ENCODE data around the gene ACP7. TPM values are rescaled to one million over a fixed set of nuclear protein-coding genes. Genes with fewer than 3 reads are reported as not detected.
"Not testable (repeated sequence)": the region's sequence is repeated elsewhere in the genome, so short reads cannot be mapped to it uniquely, and the experiment has no call there.

Gene ACP7
- polyA plus RNA-seq, 3 donors: 0.31 to 0.76 (median 0.64) TPM

DNA sequence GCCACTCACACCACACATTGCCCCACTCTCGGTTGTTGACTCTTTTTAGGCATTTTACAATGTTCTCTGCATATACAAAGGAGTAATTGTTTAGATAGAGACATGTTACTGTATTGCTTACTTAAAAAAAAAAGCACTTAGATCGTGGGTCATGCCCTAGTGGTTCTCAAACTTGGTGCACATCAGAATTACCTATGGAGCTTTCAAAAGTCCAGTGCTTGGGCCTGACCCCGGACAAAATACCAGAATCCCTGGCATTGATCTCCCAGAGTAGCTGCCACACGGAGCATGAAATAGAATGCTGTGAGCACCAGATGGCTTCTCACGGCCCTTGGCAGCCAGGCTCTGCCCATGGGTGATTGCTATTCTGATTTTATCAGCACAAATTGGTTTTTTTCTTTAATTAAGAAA, 20.0 kb downstream of the ACP7 start:
- DNase-seq (ENCODE audit: low read depth in 3 of 3, low spot score in 2 of 3): no peak

DNA sequence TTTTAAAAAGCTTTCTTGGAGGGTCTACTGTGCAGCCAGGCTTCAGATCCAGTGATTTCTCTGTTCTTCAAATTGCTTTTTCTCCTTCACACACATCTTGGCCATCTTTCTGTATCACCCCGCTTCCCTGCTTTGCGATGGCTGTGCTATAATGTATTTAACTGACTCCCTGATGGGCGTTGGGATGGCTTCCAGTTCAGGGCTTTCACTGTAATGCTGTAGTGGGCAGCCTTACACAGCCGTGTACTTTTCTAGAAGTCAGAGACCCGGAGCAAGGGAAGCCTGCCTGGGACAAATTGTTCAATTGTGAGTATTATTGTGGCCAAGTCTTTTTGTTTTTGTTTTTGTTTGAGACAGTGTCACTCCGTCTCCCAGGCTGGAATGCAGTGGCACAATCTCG, 22.0 kb downstream of the ACP7 start:
- no peak for DNase-seq (ENCODE audit: low read depth in 3 of 3, low spot score in 2 of 3)

DNA sequence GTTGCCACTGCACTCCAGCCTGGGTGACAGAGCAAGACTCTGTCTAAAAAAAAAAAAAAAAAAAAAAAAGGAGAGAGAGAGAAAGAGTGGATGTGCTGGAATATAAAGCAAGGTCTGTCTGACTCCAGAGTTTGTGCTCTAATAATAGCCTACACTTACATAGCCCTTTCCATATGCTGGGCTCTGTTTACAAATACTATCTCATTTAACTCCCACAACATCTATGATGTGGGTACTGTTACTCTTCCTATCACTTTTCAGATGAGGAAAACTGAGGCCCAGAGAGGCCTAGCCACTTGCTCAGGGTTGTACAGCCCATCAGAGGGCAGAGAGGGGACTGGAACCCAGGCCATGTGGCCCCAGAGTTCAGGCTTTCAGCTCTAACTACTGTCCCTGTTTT, 25.5 kb downstream of the ACP7 start:
- no peak for DNase-seq (ENCODE audit: low read depth in 3 of 3, low spot score in 2 of 3)

DNA sequence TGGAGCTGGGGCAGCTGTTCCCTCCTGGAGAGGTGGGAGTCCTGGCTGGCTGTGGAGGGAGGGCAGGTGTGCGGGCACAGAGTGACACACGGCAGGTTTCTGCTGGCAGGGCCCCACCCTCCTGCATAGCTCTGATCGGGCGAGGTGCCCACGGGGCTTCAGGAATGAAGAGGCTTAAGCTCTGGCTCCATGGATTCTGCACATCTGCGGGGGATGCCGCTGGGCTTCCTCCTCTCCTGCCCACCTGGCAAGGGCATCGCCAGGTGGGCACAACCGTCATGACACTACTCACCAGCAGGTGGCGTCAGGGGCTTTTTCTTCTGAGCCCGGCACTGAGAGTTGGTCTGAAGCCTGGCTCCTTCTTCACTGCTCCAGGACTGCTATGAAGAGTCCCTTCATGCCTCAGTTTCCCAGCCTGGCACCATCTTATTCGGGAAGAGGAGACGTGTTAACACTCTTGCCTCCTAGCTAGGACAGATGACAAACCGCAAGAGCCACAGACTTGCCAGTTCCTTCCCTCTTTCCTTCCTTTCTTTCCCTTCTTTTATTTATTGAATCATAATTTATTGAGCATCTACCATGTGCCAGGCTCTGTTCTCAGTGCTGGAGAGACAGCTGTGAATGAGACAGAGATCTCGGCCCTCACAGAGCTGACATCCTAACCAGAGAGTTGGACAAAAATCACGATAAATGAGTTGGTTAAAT, 26.2 kb downstream of the ACP7 start:
- DNase-seq (ENCODE audit: low read depth in 3 of 3, low spot score in 2 of 3): no peak

DNA sequence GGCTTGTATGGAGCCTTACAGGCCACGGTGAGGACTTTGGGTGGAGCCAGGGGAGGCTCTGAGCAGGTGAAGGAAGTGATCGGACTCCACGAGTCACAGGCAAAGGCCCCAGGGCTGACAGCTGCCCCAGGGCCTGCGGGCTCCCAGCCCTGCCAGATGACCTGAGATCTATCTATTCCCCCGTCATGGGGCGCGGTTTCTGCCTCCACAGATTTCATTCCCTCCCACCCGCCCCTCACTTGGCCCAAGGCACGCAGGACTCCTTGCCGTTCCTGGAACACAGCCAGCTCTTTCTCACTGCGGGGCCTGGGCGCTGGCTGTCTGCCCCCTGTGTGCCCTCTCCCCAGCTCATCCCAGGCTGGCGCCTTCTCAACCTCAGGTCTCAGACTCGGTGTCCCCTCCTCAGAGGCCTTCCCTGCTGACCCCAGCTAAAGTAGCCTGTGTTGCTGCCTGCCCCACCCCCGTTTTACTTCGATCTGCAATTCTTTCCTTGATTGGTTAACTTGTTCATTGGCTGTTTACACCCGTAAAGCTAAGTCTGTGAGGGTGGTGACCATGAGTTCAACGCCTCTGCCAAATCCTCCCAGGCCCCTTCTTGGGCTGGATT, 27.5 kb downstream of the ACP7 start:
- DNase-seq (ENCODE audit: low read depth in 3 of 3, low spot score in 2 of 3): no peak

DNA sequence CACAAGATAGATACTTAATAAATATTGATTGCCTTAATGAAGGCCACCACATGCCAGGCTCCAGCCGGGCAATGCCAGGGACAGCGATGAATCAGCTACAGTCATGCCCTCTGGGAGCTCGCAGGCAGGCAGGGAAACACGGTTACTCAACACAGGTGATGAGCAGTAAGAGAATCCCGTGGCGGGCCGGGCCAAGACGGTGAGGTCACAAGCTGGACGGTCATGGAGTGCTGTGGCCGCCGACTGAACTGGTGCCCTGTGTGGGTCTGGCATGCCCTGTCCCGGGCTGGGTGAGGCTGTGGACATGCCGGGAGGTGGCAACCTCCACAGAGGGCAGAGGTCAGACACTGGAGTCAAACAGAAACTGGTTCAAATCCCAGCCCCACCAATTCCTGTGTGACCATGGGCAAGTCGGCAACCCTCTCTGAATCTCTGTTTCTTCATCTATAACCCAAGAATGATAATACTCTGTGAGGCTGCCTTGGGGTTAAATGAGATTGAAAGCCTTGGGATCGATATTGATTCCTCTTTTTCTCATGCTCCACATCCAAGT, 28.2 kb downstream of the ACP7 start:
- DNase-seq (ENCODE audit: low read depth in 3 of 3, low spot score in 2 of 3): no peak

DNA sequence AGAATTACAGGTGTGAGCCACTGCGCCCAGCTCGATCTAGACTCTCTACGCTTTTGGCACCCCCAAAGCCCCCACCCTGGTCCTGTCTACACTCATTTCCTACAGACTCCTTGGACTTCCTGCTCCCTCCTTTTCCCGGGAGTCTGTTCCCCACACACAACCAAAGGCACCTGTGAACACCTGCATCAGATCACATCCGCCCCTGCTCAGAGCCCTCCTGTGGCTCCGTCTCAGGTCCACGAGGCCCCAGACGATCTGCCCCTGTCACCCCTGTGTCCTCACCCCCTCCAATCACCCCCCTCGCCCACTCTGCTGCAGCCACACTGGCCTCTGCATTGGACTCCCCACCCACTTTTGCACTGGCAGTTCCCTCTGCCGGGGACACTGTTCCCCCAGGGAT, 29.0 kb downstream of the ACP7 start:
- DNase-seq (ENCODE audit: low read depth in 3 of 3, low spot score in 2 of 3): no peak

DNA sequence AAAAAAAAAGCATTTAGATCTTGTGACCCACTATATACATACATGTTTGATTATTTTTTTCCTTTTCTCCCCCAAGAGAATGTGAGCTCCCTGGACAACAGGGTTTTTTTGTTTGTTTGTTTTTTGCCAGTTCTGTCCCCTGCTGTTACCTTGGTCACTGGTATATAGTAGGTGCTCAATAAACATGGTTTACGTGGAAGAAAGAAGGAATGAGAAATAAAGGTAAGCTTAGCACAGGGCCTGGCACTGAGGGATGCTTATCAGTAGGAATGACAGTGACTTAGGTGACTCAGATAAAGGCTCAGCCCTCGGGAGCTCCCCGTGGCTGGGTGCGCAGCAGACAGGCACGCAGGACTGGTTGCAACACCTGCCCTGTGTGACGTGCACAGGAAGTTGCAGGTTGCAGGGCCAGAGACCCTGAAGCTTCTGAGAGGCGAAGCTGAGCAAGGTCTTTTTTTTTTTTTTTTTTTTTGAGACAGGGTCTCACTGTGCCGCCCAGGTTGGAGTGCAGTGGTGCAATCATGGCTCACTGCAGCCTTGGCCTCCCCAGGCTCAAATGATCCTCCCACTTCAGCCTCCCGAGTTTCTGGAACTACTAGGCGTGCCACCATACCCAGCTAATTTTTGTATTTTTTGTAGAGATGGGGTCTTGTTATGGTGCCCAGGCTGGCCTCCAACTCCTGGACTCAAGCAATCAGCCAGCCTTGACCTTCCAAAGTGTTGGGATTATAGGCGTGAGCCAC, 31.1 kb downstream of the ACP7 start:
- no peak for DNase-seq (ENCODE audit: low read depth in 3 of 3, low spot score in 2 of 3)

DNA sequence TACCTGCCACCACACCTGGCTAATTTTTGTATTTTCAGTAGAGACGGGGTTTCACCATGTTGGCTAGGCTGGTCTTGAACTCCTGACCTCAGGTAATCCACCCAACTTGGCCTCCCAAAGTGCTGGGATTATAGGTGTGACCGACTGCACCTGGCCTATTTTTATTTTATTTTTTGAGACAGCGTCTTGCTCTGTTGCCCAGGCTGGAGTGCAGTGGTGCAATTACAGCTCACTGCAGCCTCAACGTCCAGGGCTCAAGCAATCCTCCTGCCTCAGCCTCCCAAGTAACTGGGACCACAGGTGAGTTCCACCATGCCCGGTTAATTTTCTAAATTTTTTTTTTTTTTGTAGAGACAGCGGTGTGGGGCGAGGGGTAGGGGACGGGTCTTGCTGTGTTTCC, 32.9 kb downstream of the ACP7 start:
- DNase-seq (ENCODE audit: low read depth in 3 of 3, low spot score in 2 of 3): not testable (repeated sequence)

DNA sequence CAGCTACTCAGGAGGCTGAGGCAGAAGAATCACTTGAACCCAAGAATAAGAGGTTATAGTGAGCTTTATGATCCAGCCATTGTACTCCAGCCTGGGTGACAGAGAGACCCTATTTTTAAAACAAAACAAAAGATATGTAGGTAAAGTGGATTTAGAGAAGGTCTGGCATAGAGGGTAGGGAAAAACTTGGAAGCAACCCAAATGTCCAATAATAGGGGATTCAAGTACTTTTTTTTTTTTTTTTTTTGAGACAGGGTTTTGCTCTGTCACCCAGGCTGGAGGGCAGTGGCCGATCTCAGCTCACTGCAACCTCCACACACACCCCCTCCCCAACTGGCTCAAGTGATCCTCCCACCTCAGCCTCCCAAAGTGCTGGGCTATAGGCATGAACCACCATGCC, 35.7 kb downstream of the ACP7 start:
- DNase-seq (ENCODE audit: low read depth in 3 of 3, low spot score in 2 of 3): no peak

DNA sequence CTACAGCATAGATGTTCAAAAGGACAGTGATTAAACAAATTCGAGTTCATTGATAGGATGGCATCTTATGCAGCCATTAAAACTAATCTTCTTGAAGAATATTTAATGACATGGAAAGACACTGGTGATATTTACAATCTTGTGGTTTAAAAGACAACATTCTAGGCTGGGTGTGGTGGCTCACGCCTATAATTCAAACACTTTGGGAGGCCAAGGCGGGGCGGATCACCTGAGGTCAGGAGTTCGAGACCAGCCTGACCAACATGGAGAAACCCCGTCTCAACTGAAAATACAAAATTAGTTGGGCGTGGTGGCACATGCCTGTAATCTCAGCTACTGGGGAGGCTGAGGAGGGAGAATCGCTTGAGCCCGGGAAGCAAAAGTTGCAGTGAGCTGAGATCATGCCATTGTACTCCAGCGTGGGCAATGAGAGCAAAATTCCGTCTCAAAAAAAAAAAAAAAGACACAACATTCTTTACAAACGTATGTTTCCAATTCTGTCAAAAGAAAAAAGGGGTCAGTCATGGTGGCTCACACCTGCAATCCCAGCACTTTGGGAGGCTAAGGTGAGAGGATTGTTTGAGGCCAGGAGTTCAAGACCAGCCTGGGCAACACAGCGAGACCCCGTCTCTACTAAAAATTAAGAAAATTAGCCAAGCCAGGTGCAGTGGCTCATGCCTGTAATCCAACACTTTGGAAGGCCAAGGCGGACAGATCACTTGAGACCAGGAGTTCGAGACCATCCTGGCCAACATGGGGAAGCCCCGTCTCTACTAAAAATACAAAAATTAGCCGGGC, 39.0 kb downstream of the ACP7 start:
- no peak for DNase-seq (ENCODE audit: low read depth in 3 of 3, low spot score in 2 of 3)

DNA sequence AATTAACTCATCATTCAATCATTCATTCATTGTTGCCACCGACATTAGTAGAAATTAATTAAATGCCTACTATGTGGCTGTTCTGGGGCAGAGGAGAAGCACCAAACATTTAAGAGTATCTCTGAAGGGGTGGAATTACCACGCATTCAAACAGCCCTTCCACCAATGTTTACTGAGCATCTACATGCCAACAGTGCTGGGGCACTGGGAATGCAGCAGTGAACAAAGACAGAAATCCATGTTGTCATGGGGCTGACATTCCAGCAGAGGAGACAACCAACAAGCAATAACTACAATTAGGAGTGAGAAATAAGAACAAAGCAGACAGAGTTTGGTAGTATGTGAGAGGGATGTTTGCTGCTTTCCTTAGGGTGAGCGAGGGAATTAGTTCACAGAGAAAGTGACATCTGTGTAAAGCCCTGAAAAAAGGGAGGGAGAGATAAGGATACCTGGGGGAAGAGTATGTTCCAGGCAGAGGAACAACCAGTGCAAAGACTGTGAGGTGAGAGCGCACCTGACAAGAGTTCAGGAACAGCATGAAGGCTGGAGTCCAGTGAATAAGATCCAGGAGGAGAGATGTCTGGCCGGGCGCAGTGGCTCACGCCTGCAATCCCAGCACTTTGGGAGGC, 40.1 kb downstream of the ACP7 start:
- no peak for DNase-seq (ENCODE audit: low read depth in 3 of 3, low spot score in 2 of 3)

DNA sequence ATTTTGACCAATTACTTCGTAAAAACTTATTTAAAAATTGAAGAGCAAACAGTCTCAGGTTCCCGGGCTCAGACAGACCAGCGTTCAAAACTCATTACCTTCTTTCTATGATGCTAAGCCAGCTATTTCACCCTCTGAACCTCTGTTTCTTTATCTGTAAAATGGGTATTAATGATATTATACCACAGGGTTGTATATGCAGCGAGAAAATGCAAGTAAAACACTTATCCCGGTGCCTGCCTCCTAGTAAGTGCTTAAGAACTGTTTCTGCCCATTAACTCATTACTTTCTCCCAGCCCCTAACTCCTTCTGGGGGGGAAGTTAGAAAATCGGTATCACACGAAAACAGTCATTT, 41.0 kb downstream of the ACP7 start:
- DNase-seq (ENCODE audit: low read depth in 3 of 3, low spot score in 2 of 3): no peak

DNA sequence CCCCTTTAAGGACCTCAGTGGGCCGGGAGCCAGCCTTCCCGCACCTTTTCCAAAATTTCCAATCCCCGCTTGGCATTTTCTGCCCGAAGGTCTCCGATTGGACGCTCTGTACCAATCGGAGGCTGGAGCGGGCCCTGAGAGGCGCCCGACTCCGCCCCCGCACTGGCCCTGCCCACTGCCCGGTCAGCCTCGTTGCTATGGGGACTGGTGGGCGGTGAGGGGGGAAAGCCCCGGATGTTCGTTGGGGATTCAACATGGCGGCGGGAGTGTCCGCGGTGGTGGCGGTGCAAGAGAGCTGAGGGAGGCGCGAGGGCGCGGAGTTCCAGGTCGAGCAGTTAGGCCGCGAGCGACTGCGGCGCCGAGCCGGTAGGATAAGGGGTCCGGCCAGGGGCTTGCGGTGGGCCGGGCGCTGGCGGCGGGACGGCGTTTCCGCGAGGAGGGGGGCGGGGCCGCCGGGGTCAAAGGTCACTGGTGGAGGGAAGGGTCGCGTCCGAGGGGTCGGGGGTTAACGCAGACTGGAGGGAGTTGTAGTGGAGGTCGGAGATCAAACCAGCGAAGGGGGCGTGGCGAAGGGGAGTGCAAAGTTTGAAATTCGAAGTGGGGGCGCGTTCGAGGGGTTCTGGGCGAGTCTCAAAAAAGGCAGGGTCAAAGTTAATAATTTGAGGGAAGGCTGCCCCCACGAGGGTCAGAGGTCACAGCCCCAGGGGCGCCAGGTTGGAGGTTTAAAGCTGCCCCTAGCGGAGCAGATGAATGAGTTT, 41.6 kb downstream of the ACP7 start, which contains the start of gene PAK4:
Gene PAK4, plus strand, starts transcription at position 233 of the 758 bp plus-strand sequence. CDS start 43,768 bp downstream, outside the sequence.
- peak; percentile 93 to 94 (median 93) for DNase-seq (ENCODE audit: low read depth in 3 of 3, low spot score in 2 of 3)

DNA sequence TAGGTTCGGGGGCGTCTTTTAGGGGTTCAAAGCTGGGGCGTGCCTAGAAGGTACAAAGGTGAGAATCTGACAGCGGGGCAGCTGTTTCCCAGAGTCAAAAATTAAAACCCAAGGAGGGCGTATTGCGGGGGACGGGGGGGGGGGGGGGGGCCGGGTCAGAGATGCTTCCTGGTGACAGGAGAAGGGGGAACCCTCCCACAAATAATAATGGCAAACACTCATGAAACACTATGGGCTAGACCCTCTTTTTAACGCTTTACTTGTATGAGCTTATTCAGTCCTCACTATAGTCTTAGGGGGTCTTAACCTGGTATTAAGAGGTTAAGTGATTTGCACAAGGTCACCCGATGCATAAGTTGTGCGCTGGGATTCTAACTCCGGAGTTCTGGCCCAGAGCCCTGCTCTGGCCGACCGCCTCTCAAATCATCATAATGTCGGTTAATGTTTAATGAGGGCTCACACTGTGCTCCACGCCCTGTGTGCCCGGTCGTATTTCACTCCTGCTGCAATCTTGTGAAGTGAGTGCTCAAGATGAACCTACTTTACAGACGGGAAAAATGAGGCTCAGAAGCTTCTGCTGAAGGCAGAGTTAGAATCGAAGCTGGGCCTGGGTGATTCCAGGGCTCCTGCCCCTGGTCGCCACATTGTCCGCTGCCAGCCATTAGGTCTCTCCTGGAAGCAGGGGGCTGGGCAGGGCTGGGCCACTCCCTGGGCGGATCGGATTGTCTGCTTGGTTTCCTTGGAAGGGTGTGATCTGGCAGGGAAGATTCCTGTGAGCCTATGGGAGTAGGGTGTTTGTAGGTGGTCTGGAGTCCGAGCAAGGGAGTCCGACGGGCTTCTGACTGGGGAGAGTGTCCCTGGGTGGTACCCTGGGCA, 42.4 kb downstream of the ACP7 start:
- DNase-seq (ENCODE audit: low read depth in 3 of 3, low spot score in 2 of 3): no peak

DNA sequence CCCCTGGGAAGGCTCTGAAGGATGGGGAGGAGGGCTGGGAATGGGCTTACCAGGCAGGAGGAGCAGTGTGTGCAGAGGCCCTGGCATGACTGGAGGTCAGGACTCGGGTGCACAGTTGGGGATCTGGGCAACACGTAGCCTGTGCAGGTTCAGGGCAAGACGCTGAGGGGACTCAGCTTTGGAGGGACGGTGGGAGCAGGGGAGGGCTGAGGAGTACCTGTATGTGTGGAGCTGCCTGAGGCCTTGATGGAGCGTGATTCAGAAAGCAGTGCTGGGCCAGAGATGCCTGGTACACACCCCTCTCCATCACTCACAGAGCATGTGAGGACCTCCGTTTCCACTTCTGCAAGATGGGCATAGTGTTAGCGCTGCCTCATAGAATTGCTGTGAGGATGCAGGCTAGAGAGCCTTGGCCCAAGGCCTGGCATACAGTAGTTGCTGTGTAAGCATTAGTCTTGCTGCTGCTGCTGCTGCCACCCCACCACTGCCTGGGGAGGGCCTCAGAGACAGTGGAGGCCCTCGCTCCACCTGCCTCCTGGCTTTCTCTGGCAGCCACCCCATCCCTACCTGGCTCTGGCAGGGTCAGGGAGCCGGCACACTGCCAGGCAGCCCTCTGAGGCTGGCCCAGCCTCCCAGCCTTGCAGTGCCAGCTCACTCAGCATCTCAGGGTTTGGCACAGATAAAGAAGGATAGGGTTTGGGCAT, 43.8 kb downstream of the ACP7 start:
- no peak for DNase-seq (ENCODE audit: low read depth in 3 of 3, low spot score in 2 of 3)

DNA sequence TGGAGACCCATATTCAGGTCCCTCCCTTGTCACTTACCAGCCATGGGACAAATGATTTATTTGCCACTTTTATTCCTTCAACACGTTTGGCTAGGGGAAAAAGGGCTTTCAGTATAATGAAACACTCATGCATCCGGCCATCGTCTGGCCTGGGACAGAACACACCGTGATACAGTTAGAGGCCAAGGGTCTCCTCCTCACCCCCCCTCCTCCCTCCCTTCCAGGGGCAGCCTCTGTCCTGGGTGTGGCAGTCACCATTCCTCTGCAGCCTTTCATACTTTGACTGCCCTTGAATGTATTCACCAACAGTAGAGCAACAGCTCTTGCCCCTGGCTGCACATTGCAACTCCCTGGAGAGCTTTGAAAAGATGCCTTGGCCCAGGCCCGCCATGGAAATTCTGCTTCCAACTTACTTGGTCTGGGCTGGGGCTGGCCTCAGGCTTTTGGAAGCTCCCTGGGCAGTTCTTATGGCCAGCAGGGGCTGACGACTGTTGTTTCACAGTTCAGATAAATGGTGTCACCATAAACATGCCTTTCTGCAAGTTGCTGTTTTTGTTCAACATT, 44.4 kb downstream of the ACP7 start:
- DNase-seq (ENCODE audit: low read depth in 3 of 3, low spot score in 2 of 3): no peak

DNA sequence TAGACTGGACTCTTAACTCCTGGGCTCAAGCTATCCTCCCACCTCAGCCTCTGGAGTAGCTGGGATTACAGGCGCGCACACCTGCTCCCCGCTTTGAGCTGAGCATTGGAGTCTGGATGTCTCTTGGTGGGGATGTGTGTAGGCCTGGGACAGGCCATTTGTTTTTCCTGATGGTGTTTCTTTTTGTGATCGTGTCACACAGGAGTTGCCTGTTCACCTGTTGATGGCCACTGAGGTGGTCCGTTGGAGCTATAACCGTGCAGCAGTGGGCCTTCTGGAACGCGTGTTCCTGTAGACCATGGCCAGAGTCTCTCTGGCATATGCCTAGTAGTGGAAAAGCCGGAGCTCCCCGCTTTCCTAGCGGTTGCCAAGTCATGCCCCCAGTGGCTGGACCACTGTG, 44.9 kb downstream of the ACP7 start:
- DNase-seq (ENCODE audit: low read depth in 3 of 3, low spot score in 2 of 3): no peak

Data from right renal cortex interstitium (tissue), 3 donors.